Peyer's patch (tissue), 4 donors: Measurements from ENCODE around the gene CALML3. TPM values are rescaled to one million over a fixed set of nuclear protein-coding genes. Genes with fewer than 3 reads are reported as not detected.
A peak's percentile ranks its signal among the peaks of the same experiment; 100 is the strongest.

Source experiments
- DNase-seq, 3 donors: peaks; one replicate each; pipeline ENCODE4 v3.0.0-alpha.2; 2017 to 2019
- H3K27ac ChIP-seq, 4 donors: fragments of 200-600 bp; sonication (generic); one replicate each; pipeline ENCODE4 v1.5.1; 2016 to 2019
- H3K27me3 ChIP-seq, 2 donors: fragments of 200-600 bp; sonication (generic); one replicate each; pipeline ENCODE4 v1.5.1; 2019
- H3K36me3 ChIP-seq, 3 donors: fragments of 200-600 bp; sonication (generic); one replicate each; pipeline ENCODE4 v1.5.1; 2016 to 2019
- H3K4me1 ChIP-seq, 4 donors: fragments of 200-600 bp; sonication (generic); one replicate each; pipeline ENCODE4 v1.5.1; 2016 to 2019
- H3K4me3 ChIP-seq, 4 donors: fragments of 200-600 bp; sonication (generic); 1 replicate in 3 of 4; 2 replicates in 1 of 4; pipeline ENCODE4 v1.5.1; 2016 to 2019; ENCODE audit warnings: mild to moderate bottlenecking in 1 of 4
- H3K9me3 ChIP-seq, 4 donors: fragments of 200-600 bp; sonication (generic); one replicate each; pipeline ENCODE4 v1.5.1; 2016 to 2019; ENCODE audit warnings: mild to moderate bottlenecking in 1 of 4
- POLR2A ChIP-seq, 2 donors: fragments of 450-650 bp; IDR thresholded peaks; one replicate each; pipeline ENCODE4 v1.5.1; 2017; ENCODE audit warnings: antibody characterized with exemption in 2 of 2, mild to moderate bottlenecking in 2 of 2, moderate library complexity in 2 of 2
- total RNA-seq, 4 donors: library from RNA; depleted of rRNA; stranded (reverse); fragments of >200 nt; gene quantifications; one replicate each; pipeline ENCODE4 v1.1.0, GENCODE V29; 2016
- TF ChIP-seq, protein P1 (sequence below), 6 experiments: fragments of 450-650 bp in 4 of 6; fragments of 200-600 bp in 2 of 6; sonication (generic) in 1 of 6; IDR thresholded peaks; one replicate each; pipeline ENCODE4 v1.5.1; 2017 to 2019; ENCODE audit warnings: antibody characterized with exemption in 6 of 6, mild to moderate bottlenecking in 3 of 6, moderate library complexity in 1 of 6

CALML3 gene
- total RNA-seq, 4 donors from 2014 or later: not detected

DNA sequence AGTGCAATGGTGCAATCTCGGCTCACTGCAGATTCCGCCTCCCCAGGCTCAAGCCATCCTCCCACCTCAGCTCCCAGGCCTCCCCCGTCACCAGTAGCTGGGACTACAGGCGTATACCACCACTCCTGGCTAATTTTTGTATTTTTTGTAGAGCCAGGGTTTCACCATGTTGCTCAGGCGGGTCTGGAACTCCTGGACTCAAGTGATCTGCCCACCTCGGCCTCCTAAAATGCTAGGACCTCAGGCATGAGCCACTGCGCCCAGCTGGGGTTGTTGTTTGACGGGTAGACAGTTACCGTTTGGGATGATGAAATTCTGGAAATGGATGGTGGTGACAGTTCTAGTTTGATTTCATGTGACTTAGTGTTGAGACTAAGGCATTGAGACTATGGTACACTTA lies 15.3 kb downstream of the CALML3 start:
- H3K9me3 ChIP-seq: no peaks in the 10 kb centered on the region
- H3K36me3 ChIP-seq: no peaks in the 10 kb centered on the region
- peak in 2 of 3 donors; percentile 15 to 27 for DNase-seq
- H3K4me1 ChIP-seq: peaks cover 0 to 3% (median 0%) of the 10 kb centered on the region in 4 donors
- no peak overlapping the region for H3K27ac ChIP-seq
- no peaks in the 10 kb centered on the region for H3K27me3 ChIP-seq
- TF ChIP-seq, protein P1, sequence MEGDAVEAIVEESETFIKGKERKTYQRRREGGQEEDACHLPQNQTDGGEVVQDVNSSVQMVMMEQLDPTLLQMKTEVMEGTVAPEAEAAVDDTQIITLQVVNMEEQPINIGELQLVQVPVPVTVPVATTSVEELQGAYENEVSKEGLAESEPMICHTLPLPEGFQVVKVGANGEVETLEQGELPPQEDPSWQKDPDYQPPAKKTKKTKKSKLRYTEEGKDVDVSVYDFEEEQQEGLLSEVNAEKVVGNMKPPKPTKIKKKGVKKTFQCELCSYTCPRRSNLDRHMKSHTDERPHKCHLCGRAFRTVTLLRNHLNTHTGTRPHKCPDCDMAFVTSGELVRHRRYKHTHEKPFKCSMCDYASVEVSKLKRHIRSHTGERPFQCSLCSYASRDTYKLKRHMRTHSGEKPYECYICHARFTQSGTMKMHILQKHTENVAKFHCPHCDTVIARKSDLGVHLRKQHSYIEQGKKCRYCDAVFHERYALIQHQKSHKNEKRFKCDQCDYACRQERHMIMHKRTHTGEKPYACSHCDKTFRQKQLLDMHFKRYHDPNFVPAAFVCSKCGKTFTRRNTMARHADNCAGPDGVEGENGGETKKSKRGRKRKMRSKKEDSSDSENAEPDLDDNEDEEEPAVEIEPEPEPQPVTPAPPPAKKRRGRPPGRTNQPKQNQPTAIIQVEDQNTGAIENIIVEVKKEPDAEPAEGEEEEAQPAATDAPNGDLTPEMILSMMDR (IDR thresholded peaks at IDR 0.05): no peak
- no peak for TF ChIP-seq POLR2A (IDR thresholded peaks at IDR 0.05)
- H3K4me3 ChIP-seq: no peak overlapping the region

DNA sequence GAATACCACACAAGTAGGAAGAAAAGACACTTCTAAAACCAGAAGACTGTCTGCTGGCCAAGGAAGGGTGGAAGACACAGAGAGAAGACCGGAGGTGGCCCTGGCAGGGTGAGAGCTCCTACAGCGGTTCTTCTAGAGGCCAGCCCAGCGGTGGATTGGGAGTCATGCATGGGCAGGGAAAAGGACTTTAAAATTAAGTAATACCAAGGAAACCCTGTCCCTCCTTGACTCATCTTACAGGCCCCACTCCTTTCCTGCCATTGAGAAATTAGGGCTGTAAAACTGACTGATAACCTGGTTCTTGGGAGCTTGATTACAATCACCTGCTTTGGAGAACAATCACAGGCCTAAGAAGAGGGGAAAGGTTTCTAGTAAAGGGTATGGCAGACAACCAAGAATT lies 16.1 kb downstream of the CALML3 start:
- no peak overlapping the region for H3K4me3 ChIP-seq
- no peaks in the 10 kb centered on the region for H3K9me3 ChIP-seq
- H3K27ac ChIP-seq: peak overlapping the region in 1 of 4 donors; percentile 36
- H3K4me1 ChIP-seq: peaks cover 0 to 9% (median 0%) of the 10 kb centered on the region in 4 donors
- H3K36me3 ChIP-seq: no peaks in the 10 kb centered on the region
- no peak for TF ChIP-seq POLR2A (IDR thresholded peaks at IDR 0.05)
- TF ChIP-seq, protein P1 (IDR thresholded peaks at IDR 0.05): peak in 3 of 6 experiments; percentile 12 to 40 (median 30)
- peak in 2 of 3 donors; percentile 48 to 62 for DNase-seq
- H3K27me3 ChIP-seq: no peaks in the 10 kb centered on the region

DNA sequence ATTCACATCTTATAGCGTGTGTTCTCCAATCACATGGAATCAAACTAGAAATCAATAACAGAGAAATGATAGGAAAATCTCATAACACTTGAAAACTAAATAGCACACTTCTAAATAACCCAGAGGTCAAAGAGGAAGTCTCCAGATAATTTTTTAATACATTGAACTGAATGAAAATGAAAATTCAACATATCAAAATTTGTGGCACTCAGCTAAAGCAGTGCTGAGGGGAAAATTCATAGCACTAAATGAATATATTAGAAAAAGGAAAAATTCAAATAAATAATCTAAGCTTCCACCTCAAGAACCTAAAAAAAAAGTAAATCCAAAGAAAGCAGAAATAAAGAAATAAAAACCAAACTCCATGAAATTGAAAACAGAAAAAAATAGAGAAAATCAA lies 17.3 kb downstream of the CALML3 start:
- H3K27ac ChIP-seq: no peak overlapping the region
- no peaks in the 10 kb centered on the region for H3K27me3 ChIP-seq
- H3K36me3 ChIP-seq: no peaks in the 10 kb centered on the region
- H3K4me3 ChIP-seq: no peak overlapping the region
- no peak for DNase-seq
- peaks cover 0 to 21% (median 3%) of the 10 kb centered on the region in 4 donors for H3K4me1 ChIP-seq
- TF ChIP-seq POLR2A (IDR thresholded peaks at IDR 0.05): no peak
- TF ChIP-seq, protein P1 (IDR thresholded peaks at IDR 0.05): no peak
- no peaks in the 10 kb centered on the region for H3K9me3 ChIP-seq

DNA sequence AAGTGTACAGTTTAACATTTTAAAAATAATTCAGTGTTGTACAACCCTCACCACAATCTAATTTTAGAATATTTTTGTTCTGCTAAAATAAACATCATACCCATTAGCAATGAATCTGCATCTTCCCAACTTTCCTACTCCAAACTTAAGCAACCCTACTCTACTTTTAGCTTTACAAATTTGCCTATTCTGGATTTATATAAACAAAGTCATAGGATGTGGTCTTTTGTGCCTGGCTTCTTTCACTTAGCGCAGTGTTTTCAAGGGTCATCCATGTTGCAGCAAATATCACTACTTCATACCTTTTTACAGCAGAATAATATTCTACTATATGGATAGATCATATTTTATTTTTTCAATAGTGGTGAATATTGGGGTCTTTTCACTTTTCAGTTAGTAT lies 18.9 kb downstream of the CALML3 start:
- H3K4me3 ChIP-seq: no peak overlapping the region
- H3K27ac ChIP-seq: no peak overlapping the region
- H3K27me3 ChIP-seq: no peaks in the 10 kb centered on the region

DNA sequence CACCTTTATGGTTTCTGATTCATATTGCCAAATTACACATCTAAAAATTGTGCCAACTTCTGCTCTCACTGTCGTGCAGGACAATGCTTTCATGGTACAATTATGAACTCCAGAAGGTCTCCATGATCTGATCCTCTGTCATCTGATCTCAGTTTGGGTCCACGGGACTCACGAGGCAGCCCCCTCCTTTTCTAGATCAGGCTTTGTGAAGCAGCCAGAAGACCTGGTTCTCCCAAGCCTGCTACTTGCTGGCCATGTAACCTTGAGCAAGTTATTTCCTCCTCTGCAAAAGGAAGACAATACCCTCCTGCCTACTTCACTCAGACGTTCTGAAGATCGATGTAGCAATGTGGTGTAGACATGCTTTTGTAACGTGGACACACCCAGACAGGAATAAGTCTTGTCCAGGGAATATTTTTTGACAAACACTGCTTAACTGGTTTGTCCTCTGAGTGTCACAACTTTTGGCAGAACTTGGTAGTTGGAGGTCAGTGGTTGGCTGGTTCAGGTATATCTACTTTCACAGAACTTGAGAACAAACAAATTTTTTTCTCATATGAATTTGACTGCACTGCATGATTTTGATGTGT lies 19.6 kb downstream of the CALML3 start:
- DNase-seq: peak in 2 of 3 donors; percentile 22 to 28
- H3K9me3 ChIP-seq: no peaks in the 10 kb centered on the region
- no peaks in the 10 kb centered on the region for H3K27me3 ChIP-seq
- no peak overlapping the region for H3K4me3 ChIP-seq
- no peaks in the 10 kb centered on the region for H3K36me3 ChIP-seq
- TF ChIP-seq, protein P1 (IDR thresholded peaks at IDR 0.05): no peak
- no peak for TF ChIP-seq POLR2A (IDR thresholded peaks at IDR 0.05)
- peaks cover 0 to 43% (median 10%) of the 10 kb centered on the region in 4 donors for H3K4me1 ChIP-seq
- H3K27ac ChIP-seq: no peak overlapping the region

More for the DNA sequence above, 18.9 kb downstream of the CALML3 start:
- Histone ChIP-seq H3K9me3 (no peaks in the 10 kb centered on the region), H3K36me3 (no peaks in the 10 kb centered on the region), H3K4me1 (peaks cover 0 to 36% (median 10%) of the 10 kb centered on the region in 4 donors)
- DNase-seq: no peak
- no peak for TF ChIP-seq POLR2A (IDR thresholded peaks at IDR 0.05)
- TF ChIP-seq, protein P1 (IDR thresholded peaks at IDR 0.05): no peak
